Stimulated activated memory B cell treated with anti-CD40 and anti-IgM and Interleukin-4, amounts not matched to agents 10 μg/mL and 1 μg/mL and 100 μg/mL, for 72 hours (primary cell): Measurements from ENCODE around the gene DYNC2I2.
"Not testable (repeated sequence)": the region's sequence is repeated elsewhere in the genome, so short reads cannot be mapped to it uniquely, and the experiment has no call there.

Experiments
- ATAC-seq: fragments of 150-1000 bp; cut with Tn5 transposase; 2 replicates; pipeline ENCODE4 v1.10.0; 2021
- H3K27ac Mint-ChIP-seq: one replicate; pipeline ENCODE4 v1.8.0; 2022; ENCODE audit warnings: mild to moderate bottlenecking, mixed read lengths
- H3K27me3 Mint-ChIP-seq: one replicate; pipeline ENCODE4 v1.8.0; 2022; ENCODE audit warnings: mixed read lengths
- H3K36me3 Mint-ChIP-seq: one replicate; pipeline ENCODE4 v1.8.0; 2022; ENCODE audit warnings: mixed read lengths
- H3K4me1 Mint-ChIP-seq: one replicate; pipeline ENCODE4 v1.8.0; 2022; ENCODE audit warnings: mixed read lengths
- H3K4me3 Mint-ChIP-seq: one replicate; pipeline ENCODE4 v1.8.0; 2022; ENCODE audit warnings: mild to moderate bottlenecking, moderate library complexity, mixed read lengths
- H3K9me3 Mint-ChIP-seq: one replicate; pipeline ENCODE4 v1.8.0; 2022; ENCODE audit warnings: mixed read lengths

Gene DYNC2I2

DNA sequence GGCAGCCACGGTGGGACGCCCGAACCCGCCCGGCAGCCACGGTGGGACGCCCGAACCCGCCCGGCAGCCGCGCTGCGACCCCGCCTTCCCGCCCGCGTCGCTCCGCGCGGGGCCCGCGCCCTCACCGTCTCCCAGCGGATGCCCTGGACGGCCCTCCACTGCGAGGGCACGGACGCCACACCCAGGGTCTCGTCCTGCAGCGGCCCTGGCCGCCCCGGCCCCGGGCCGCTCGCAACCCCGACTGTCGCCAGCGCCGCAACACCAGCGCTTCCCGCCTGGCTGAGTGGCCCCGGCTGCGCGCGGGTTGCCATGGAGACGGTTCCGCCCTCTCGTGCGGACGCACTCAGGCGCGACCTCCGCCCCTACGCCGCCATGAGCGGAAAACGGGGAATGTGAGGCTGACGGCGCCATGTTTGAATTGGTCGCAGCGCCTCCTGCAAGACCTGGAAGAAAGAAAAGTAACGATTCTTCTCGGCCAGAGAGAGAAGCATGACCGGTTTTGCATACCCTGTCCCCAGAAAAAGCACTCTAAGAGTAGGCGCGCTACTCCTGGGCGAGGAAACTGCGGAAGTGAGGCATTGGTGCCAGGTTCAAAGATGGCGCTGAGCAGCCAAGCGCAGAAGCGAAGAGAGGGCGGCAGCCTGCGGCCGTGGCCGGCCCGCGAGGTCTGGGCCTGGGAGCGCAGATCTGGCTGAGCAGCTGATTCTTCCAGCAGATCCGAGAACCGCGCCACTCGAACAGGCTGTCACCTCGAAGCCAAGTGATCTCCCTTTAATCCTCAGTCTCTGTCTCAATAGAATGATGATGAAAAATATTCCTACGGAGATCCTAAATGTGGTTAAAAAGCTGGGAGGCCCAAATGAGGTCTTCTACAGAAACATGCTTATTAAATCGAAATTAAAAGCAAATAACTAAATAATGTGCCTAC lies at the start of gene DYNC2I2:
DYNC2I2 (minus strand) TSS at position 432 of the 928 bp plus-strand sequence; CDS start at position 311, 121 bp downstream.
- Mint-ChIP-seq H3K36me3 (no peaks in the 10 kb centered on the region), H3K9me3 (no peaks in the 10 kb centered on the region), H3K27ac (peak within 1 kb of the TSS; percentile 100), H3K4me3 (peak within 1 kb of the TSS; percentile 93), H3K4me1 (peaks cover 6% of the 10 kb centered on the region), H3K27me3 (no peaks in the 10 kb centered on the region)
- peak; percentile 88 for ATAC-seq

DNA sequence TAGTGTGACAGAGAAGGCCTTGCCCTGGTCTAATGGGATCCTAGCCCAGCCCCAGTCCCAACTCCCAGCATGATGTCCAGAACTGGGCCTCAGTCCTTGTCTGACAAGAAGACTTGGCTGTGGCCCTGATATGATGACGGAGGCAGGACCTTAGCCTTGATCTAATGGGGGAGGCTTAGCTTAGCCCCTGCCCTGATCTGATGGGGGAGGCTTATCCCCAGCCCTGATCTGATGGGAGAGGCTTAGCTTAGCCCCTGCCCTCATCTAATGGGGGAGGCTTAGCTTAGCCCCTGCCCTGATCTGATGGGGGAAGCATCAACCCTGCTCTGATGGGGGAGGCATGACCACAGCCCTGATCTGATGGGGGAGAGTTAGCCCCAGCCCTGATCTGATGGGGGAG lies 49.4 kb upstream of the DYNC2I2 start:
- H3K36me3 Mint-ChIP-seq: no peaks in the 10 kb centered on the region
- no peaks in the 10 kb centered on the region for H3K27me3 Mint-ChIP-seq
- H3K4me3 Mint-ChIP-seq: no peak overlapping the region
- H3K4me1 Mint-ChIP-seq: peaks cover 22% of the 10 kb centered on the region
- no peaks in the 10 kb centered on the region for H3K9me3 Mint-ChIP-seq
- no peak for ATAC-seq
- no peak overlapping the region for H3K27ac Mint-ChIP-seq

DNA sequence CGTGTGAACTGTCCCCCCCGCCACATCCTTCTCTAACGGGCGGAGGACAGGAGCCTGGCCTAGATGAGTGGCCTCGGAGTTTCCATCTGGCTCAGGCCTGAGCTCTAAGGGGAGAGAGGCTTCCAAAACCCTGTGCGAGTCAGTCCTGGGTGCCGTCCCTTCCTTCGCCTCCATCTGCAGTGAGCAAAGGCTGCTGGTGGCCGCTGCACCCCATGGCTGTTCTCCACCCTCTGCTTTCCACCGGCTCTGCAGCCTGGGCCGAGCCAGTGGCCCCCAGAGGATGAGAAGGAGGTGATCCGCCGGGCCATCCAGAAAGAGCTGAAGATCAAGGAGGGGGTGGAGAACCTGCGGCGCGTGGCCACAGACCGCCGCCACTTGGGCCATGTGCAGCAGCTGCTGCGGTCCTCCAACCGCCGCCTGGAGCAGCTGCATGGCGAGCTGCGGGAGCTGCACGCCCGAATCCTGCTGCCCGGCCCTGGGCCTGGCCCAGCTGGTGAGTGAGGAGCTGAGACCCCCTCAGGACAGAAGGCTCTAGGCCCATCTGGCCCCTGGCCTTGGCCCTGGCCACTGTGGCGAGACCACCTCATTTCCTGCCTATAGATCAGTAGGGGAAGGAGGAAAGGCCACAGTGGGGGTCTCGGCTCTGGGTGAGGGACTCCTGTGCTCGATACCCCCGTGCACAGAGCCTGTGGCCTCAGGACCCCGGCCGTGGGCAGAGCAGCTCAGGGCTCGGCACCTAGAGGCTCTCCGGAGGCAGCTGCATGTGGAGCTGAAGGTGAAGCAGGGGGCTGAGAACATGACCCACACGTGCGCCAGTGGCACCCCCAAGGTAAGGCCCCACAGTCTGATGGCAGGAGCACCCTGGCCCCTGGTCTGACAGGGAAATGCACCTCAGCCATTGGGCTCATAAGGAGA lies 48.7 kb upstream of the DYNC2I2 start:
- peaks cover 22% of the 10 kb centered on the region for H3K4me1 Mint-ChIP-seq
- H3K27me3 Mint-ChIP-seq: no peaks in the 10 kb centered on the region
- ATAC-seq: no peak
- no peaks in the 10 kb centered on the region for H3K9me3 Mint-ChIP-seq
- no peaks in the 10 kb centered on the region for H3K36me3 Mint-ChIP-seq
- H3K27ac Mint-ChIP-seq: no peak overlapping the region
- no peak overlapping the region for H3K4me3 Mint-ChIP-seq

DNA sequence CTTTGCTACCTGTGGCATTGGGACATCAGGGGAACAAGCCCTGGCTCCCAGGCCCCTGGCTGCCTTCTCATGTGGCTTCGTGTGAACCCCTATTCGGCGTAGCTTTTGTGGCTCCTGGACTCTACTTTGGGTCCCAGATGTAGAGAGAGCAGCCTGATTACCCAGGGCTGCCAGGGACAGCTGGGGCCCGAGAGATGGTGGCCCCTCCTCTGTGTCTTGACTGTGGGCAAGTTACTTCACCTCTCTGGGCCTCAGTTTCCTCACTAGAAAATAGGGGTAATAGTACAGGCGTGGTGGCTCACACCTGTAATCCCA lies 47.7 kb upstream of the DYNC2I2 start:
- no peaks in the 10 kb centered on the region for H3K9me3 Mint-ChIP-seq
- H3K27ac Mint-ChIP-seq: no peak overlapping the region
- no peaks in the 10 kb centered on the region for H3K27me3 Mint-ChIP-seq
- H3K4me3 Mint-ChIP-seq: no peak overlapping the region
- no peaks in the 10 kb centered on the region for H3K36me3 Mint-ChIP-seq
- H3K4me1 Mint-ChIP-seq: peaks cover 22% of the 10 kb centered on the region
- ATAC-seq: no peak

DNA sequence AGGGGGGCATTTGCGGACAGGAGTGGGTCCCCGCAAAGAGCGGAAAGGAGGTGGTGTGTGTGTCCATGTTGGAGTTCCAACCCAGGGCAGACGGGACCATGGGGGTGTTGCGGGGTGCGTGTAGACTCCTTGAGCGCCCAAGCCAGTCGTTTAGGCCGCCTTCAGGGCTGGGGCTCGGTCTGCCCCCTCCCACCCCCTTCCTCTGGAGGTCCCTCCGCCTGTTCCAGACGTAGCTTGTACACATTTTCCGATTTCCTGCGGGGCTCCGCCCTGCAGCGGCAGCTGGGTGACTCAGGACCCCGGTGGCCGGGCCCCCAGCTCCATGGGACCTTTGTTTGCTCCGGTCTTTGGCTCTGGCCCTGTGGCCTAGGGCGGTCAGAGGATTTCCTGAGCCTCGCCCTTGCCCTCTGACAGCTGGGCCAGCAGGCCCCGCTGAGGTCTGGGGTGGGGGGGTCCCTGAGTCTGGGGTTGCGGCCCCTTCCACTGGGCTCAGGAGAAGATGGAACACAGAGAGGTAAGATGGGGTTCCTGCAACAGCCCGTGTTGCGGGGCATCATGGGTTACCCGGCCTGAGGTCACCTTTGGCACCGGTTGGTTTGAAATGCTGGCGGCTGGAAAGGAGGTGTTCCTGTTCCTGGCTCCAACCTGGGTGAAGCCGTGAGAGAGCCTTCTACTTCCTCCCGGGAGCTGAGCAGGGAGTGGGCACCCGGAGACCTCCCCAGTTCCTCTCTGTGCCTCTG lies 47.1 kb upstream of the DYNC2I2 start:
- Mint-ChIP-seq H3K4me3 (peak overlapping the region; percentile 90), H3K36me3 (no peaks in the 10 kb centered on the region), H3K9me3 (no peaks in the 10 kb centered on the region), H3K4me1 (peaks cover 22% of the 10 kb centered on the region), H3K27me3 (no peaks in the 10 kb centered on the region), H3K27ac (peak overlapping the region; percentile 58)
- ATAC-seq: no peak

DNA sequence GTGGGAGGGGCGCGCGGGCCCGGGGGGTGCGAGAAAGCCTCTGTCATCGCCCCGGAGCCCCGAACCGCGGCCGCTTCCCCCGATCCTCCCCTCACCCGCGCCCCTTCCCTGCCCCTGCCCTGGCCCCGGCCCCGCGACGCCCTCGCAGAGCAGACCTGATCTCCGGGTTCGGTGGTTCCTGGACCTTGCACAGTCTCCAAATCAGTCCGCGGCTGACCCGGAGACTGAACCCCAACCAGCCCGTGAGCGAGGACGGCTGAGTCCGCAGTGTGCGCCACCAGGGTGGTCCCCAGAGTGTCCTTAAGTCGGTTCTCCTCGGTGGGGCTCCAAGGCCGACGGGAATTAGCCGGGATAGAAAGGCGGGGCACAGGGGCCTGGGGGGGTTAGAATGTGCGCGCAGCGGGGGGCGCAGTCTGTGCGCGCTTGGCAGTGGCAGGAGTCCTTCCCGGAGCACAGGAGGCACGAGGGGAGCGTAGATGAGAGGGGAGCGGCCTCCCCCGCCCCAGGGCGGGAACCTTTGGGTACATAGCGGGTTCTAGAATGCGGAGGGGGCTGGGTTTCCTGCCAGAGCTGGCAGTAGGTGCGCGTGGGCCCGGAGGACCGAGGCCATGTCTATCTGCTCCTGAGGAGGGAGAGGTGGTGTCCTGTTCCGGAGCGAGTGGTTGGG lies 46.4 kb upstream of the DYNC2I2 start:
- H3K9me3 Mint-ChIP-seq: no peaks in the 10 kb centered on the region
- H3K27ac Mint-ChIP-seq: peak overlapping the region; percentile 58
- H3K4me1 Mint-ChIP-seq: peaks cover 22% of the 10 kb centered on the region
- no peaks in the 10 kb centered on the region for H3K27me3 Mint-ChIP-seq
- peak; percentile 44 for ATAC-seq
- peak overlapping the region; percentile 90 for H3K4me3 Mint-ChIP-seq
- H3K36me3 Mint-ChIP-seq: no peaks in the 10 kb centered on the region

DNA sequence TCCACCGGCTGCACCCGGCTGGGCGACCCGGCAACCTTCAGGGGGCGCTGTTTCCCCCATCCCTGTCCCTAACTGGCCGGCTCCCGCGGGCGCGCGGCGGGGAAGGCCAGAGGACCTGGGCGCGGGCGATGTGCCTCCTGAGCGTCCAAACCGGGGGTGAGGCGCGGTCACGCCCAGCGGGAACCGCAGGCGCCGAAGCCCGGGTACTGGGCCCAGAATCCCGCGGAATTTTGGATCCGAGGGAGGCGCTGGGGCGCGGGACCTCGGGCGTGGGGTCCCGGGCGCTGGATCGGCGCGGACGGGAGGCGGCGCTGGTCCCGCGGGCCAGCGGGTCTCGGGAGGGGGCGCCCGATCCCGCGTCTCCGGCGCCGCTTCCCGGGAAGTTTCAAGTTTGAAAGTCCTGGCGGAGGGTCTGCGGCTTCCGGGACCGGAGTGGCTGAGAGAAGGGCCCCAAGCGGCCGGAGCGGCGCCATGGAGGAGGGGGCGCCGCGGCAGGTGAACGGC lies 45.9 kb upstream of the DYNC2I2 start, which contains the start of gene PKN3:
PKN3 (plus strand) TSS at position 59 of the 504 bp plus-strand sequence; CDS start at position 472, 413 bp downstream.
- Mint-ChIP-seq H3K4me3 (peak within 1 kb of the TSS; percentile 90), H3K4me1 (peaks cover 22% of the 10 kb centered on the region), H3K9me3 (no peaks in the 10 kb centered on the region), H3K27me3 (no peaks in the 10 kb centered on the region), H3K27ac (peak within 1 kb of the TSS; percentile 58), H3K36me3 (no peaks in the 10 kb centered on the region)
- ATAC-seq: peak; percentile 91

DNA sequence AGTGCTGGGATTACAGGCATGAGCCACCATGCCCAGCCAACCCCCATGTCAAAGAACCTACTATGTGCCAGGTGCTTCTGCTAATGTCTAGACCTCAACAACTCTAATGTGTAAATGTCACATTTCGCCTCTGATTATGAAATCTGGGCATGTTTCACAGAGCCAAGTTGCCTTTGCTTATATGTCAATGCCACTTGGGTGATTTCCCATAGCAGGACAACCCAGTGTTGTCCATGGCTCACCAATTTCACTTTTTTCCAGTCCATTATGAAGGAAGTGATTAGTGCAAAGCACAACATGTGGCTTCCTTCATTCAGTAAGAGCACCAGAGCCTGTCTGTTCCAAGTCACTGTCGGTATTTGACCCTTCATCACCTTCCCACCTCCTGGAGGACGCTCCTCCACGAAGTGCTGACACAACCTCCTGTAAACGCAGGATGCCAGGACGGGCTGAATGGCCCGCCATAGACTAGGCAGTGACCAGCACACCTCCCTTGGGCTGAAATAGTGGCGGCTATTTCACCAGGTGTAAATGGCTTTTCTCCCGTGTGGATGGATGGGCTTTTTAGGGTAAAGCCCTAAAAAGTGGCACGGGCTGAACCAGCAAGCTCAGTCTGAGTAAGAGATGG lies 44.7 kb upstream of the DYNC2I2 start:
- Mint-ChIP-seq H3K36me3 (peaks cover 3% of the 10 kb centered on the region), H3K9me3 (no peaks in the 10 kb centered on the region), H3K27me3 (no peaks in the 10 kb centered on the region), H3K4me1 (peaks cover 22% of the 10 kb centered on the region), H3K27ac (no peak overlapping the region), H3K4me3 (peak overlapping the region; percentile 47)
- ATAC-seq: no peak

DNA sequence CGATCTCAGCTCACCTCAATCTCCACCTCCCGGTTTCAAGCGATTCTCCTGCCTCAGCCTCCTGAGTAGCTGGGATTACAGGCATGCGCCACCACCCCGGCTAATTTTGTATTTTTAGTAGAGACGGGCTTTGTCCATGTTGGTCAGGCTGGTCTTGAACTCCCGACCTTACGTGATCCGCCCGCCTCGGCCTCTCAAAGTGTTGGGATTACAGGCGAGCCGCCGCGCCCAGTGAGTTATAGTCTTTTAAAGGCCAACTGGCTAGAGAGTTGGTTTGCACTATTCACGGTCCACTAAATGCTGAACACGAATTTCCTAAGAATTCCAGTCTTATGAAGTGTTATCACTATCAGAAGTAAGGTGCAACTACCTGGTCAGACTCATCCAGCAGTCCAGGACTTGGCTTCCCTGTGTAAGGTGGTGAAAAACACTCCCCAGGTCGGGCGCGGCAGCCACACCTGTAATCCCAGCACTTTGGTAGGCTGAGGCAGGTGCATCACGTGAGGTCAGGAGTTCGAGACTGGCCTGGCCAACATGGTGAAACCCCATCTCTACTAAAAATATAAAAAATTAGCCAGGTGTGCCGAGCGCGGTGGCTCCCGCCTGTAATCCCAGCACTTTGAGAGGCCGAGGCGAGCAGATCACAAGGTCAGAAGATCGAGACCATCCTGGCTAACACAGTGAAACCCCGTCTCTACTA lies 42.6 kb upstream of the DYNC2I2 start:
- ATAC-seq, H3K27me3 Mint-ChIP-seq, H3K27ac Mint-ChIP-seq, H3K9me3 Mint-ChIP-seq, H3K4me3 Mint-ChIP-seq: not testable (repeated sequence)
- Mint-ChIP-seq H3K36me3 (peaks cover 16% of the 10 kb centered on the region), H3K4me1 (peaks cover 29% of the 10 kb centered on the region)

DNA sequence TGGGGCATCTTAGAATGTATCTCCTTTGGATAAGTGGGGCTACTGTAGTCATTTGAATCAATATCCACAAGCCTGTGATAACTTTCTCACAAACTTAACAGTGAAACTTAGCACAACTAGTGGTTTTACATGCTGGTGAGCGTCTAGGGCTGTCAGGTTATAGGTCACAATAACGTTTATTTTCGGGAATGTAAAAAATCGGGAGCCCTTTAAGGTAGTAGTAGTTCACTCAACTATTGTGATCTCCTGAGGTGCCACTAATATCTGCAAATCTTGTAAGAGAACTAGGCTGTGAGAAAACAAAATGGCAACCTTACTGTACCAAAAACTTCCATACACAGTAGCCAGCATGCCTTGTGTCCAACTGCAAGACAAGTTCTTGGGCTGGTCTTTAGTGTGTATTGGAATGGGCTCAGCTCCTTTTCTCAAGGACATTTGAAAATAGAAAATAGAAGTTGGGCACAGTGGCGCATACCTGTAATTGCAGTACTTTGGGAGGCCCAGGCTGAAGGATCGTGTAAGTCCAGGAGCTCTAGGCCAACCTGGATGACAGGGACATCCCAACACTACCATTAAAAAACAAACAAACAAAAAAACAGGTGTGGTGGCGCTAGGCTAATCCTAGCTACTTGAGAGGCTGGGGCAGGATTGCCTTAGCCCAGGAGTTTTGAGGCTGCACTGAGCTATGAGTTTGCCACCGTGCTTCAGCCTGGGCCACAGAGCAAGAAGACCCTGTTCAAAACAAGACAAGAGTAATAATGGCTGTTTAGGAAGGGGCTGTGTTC lies 40.5 kb upstream of the DYNC2I2 start:
- no peak overlapping the region for H3K27ac Mint-ChIP-seq
- ATAC-seq: no peak

DNA sequence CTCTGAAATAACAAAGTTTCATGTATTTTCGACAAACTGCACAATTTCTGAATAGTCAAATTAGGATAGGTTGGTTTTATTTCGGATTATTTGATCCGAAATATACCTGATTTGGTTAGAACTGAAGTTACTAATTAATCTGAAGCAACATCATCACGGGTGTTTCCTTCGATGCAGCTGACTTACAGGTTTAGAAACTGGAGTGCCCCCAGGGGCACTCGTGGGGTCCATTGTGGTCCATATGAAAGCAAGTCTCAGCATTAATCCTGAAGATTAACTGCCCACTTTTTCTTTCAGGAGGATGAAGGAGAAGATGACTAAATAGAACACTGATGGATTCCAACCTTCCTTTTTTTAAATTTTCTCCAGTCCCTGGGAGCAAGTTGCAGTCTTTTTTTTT lies 37.7 kb upstream of the DYNC2I2 start:
- Mint-ChIP-seq H3K4me3 (peak overlapping the region; percentile 34), H3K27ac (peak overlapping the region; percentile 77), H3K36me3 (peaks cover 50% of the 10 kb centered on the region), H3K4me1 (peaks cover 34% of the 10 kb centered on the region), H3K27me3 (no peaks in the 10 kb centered on the region), H3K9me3 (no peaks in the 10 kb centered on the region)
- peak; percentile 43 for ATAC-seq

More for the DNA sequence above, 40.5 kb upstream of the DYNC2I2 start:
- Mint-ChIP-seq H3K27me3 (no peaks in the 10 kb centered on the region), H3K9me3 (no peaks in the 10 kb centered on the region), H3K4me1 (peaks cover 30% of the 10 kb centered on the region), H3K36me3 (peaks cover 33% of the 10 kb centered on the region), H3K4me3 (no peak overlapping the region)

DNA sequence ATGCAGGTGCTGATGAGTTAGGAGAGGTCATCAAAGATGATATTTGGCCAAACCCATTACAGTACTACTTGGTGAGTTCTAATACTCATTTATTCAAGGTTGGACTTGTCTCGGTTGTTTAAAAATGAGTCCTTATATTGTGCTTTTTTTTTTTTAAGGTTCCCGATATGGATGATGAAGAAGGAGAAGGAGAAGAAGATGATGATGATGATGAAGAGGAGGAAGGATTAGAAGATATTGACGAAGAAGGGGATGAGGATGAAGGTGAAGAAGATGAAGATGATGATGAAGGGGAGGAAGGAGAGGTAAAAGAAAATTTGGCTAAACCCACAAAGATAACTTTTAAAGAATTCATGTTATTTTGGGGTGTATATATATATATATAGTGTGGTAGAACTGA lies 37.1 kb upstream of the DYNC2I2 start:
- H3K36me3 Mint-ChIP-seq: peaks cover 50% of the 10 kb centered on the region
- peak overlapping the region; percentile 34 for H3K4me3 Mint-ChIP-seq
- peaks cover 34% of the 10 kb centered on the region for H3K4me1 Mint-ChIP-seq
- H3K9me3 Mint-ChIP-seq, H3K27me3 Mint-ChIP-seq, ATAC-seq: not testable (repeated sequence)
- peak overlapping the region; percentile 77 for H3K27ac Mint-ChIP-seq

DNA sequence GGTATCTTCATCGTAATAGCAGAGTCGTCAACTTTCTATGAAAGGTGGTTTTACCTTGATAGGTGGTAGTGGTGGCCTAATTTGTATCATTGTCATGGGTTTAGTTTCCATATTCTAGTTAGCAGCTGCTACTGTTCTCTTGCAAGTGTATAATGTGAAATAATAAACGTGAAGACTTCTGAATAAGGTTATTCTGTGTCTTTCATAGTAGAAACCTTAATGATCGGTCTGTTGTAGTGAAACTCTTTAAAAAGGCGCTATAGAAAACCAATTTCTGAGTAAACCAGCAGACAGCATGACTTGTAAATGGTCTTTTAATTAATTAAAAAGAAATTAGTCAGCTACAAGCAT lies 34.0 kb upstream of the DYNC2I2 start:
- no peaks in the 10 kb centered on the region for H3K27me3 Mint-ChIP-seq
- no peak for ATAC-seq
- H3K4me1 Mint-ChIP-seq: peaks cover 55% of the 10 kb centered on the region
- H3K9me3 Mint-ChIP-seq: no peaks in the 10 kb centered on the region
- peak overlapping the region; percentile 88 for H3K27ac Mint-ChIP-seq
- peaks cover 46% of the 10 kb centered on the region for H3K36me3 Mint-ChIP-seq
- peak overlapping the region; percentile 95 for H3K4me3 Mint-ChIP-seq
